ENCODE data around the gene MPP2. TPM values are rescaled to one million over a fixed set of nuclear protein-coding genes. Genes with fewer than 3 reads are reported as not detected.

The MPP2 gene
- total and polyA plus RNA-seq, 2 of the 13 experiments (the other 11 are each of a cell fraction or from before 2014, with no cell fraction given) = 0.20 to 1.7 TPM

GRCh38 chr17:43931062-43931571 is 23.8 kb upstream of the MPP2 start (continued):
- TF ChIP-seq ZNF580 (CRISPR knock-in tag; IDR thresholded peaks at IDR 0.05; ENCODE audit: borderline replicate concordance, low read depth) (peak; percentile 53; the same call in 1 of the 2 replicates), MIXL1 (CRISPR knock-in tag; IDR thresholded peaks at IDR 0.05) (peak; percentile 41; the same call in 1 of the 2 replicates), ZNF12 (CRISPR knock-in tag; IDR thresholded peaks at IDR 0.05) (no peak), ZZZ3 (CRISPR knock-in tag; IDR thresholded peaks at IDR 0.05; ENCODE audit: borderline replicate concordance) (no peak), DPF2 (CRISPR knock-in tag; IDR thresholded peaks at IDR 0.05; ENCODE audit: borderline replicate concordance, low read depth) (no peak), RXRB (CRISPR knock-in tag; IDR thresholded peaks at IDR 0.05; ENCODE audit: borderline replicate concordance) (peak; percentile 93), THYN1 (CRISPR knock-in tag; IDR thresholded peaks at IDR 0.05; ENCODE audit: borderline replicate concordance, low read depth) (no peak), SMC3 (IDR thresholded peaks at IDR 0.05; ENCODE audit: low read length) (0 out of 2 replicates have a peak, but pooled peaks have one; percentile 4), NCOA2 (CRISPR knock-in tag; IDR thresholded peaks at IDR 0.05) (no peak), SIN3B (IDR thresholded peaks at IDR 0.05; ENCODE audit: low read length) (no peak), SRY (CRISPR knock-in tag; IDR thresholded peaks at IDR 0.05) (no peak), KDM4B (CRISPR knock-in tag; IDR thresholded peaks at IDR 0.05) (no peak), ZNF749 (CRISPR knock-in tag; IDR thresholded peaks at IDR 0.05; ENCODE audit: borderline replicate concordance) (no peak), HNRNPLL (IDR thresholded peaks at IDR 0.05; ENCODE audit: low read depth, low read length, poor library complexity, severe bottlenecking) (no peak), ZSCAN9 (CRISPR knock-in tag; IDR thresholded peaks at IDR 0.05; ENCODE audit: borderline replicate concordance) (no peak), ZNF367 (CRISPR knock-in tag; IDR thresholded peaks at IDR 0.05; ENCODE audit: borderline replicate concordance) (no peak), ZMYM2 (CRISPR knock-in tag; IDR thresholded peaks at IDR 0.05) (no peak)
- TF ChIP-seq, protein P1, sequence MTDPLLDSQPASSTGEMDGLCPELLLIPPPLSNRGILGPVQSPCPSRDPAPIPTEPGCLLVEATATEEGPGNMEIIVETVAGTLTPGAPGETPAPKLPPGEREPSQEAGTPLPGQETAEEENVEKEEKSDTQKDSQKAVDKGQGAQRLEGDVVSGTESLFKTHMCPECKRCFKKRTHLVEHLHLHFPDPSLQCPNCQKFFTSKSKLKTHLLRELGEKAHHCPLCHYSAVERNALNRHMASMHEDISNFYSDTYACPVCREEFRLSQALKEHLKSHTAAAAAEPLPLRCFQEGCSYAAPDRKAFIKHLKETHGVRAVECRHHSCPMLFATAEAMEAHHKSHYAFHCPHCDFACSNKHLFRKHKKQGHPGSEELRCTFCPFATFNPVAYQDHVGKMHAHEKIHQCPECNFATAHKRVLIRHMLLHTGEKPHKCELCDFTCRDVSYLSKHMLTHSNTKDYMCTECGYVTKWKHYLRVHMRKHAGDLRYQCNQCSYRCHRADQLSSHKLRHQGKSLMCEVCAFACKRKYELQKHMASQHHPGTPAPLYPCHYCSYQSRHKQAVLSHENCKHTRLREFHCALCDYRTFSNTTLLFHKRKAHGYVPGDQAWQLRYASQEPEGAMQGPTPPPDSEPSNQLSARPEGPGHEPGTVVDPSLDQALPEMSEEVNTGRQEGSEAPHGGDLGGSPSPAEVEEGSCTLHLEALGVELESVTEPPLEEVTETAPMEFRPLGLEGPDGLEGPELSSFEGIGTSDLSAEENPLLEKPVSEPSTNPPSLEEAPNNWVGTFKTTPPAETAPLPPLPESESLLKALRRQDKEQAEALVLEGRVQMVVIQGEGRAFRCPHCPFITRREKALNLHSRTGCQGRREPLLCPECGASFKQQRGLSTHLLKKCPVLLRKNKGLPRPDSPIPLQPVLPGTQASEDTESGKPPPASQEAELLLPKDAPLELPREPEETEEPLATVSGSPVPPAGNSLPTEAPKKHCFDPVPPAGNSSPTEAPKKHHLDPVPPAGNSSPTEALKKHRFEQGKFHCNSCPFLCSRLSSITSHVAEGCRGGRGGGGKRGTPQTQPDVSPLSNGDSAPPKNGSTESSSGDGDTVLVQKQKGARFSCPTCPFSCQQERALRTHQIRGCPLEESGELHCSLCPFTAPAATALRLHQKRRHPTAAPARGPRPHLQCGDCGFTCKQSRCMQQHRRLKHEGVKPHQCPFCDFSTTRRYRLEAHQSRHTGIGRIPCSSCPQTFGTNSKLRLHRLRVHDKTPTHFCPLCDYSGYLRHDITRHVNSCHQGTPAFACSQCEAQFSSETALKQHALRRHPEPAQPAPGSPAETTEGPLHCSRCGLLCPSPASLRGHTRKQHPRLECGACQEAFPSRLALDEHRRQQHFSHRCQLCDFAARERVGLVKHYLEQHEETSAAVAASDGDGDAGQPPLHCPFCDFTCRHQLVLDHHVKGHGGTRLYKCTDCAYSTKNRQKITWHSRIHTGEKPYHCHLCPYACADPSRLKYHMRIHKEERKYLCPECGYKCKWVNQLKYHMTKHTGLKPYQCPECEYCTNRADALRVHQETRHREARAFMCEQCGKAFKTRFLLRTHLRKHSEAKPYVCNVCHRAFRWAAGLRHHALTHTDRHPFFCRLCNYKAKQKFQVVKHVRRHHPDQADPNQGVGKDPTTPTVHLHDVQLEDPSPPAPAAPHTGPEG (CRISPR knock-in tag; IDR thresholded peaks at IDR 0.05) = no peak
- TF ChIP-seq, protein P2, sequence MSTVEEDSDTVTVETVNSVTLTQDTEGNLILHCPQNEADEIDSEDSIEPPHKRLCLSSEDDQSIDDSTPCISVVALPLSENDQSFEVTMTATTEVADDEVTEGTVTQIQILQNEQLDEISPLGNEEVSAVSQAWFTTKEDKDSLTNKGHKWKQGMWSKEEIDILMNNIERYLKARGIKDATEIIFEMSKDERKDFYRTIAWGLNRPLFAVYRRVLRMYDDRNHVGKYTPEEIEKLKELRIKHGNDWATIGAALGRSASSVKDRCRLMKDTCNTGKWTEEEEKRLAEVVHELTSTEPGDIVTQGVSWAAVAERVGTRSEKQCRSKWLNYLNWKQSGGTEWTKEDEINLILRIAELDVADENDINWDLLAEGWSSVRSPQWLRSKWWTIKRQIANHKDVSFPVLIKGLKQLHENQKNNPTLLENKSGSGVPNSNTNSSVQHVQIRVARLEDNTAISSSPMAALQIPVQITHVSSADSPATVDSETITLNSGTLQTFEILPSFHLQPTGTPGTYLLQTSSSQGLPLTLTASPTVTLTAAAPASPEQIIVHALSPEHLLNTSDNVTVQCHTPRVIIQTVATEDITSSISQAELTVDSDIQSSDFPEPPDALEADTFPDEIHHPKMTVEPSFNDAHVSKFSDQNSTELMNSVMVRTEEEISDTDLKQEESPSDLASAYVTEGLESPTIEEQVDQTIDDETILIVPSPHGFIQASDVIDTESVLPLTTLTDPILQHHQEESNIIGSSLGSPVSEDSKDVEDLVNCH (CRISPR knock-in tag; IDR thresholded peaks at IDR 0.05) = no peak
- TF ChIP-seq, protein P3, sequence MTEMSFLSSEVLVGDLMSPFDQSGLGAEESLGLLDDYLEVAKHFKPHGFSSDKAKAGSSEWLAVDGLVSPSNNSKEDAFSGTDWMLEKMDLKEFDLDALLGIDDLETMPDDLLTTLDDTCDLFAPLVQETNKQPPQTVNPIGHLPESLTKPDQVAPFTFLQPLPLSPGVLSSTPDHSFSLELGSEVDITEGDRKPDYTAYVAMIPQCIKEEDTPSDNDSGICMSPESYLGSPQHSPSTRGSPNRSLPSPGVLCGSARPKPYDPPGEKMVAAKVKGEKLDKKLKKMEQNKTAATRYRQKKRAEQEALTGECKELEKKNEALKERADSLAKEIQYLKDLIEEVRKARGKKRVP (CRISPR knock-in tag; IDR thresholded peaks at IDR 0.05) = no peak
- TF ChIP-seq, protein P4, sequence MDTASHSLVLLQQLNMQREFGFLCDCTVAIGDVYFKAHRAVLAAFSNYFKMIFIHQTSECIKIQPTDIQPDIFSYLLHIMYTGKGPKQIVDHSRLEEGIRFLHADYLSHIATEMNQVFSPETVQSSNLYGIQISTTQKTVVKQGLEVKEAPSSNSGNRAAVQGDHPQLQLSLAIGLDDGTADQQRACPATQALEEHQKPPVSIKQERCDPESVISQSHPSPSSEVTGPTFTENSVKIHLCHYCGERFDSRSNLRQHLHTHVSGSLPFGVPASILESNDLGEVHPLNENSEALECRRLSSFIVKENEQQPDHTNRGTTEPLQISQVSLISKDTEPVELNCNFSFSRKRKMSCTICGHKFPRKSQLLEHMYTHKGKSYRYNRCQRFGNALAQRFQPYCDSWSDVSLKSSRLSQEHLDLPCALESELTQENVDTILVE (CRISPR knock-in tag; IDR thresholded peaks at IDR 0.05) = no peak

Data from HepG2 (cell line).